GM21528 (cell line): ENCODE measurements around the gene WHRN.

ENCODE experiments used
- ATAC-seq: cut with Tn5 transposase; IDR thresholded peaks from one replicate; pipeline ENCODE4 v1.9.1; 2021; ENCODE audit warnings: mild to moderate bottlenecking, moderate library complexity; ENCODE audit not compliant: unreplicated experiment, low FRiP score

The WHRN gene

GRCh38 chr9:114515528-114515927, 10.3 kb upstream of the WHRN start:
- ATAC-seq: no peak

DNA sequence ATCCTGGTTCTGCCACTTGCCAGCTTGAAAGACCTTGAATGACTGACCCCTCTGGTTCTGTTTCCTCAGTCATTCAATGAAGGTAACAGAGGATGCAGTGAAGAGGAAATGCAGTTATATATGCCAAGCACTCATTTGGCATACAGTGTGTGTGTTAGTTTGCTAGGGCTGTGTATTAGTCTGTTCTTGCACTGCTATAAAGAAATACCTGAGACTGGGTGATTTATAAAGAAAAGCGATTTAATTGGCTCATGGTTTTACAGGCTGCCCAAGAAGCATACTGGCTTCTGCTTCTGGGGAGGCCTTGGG, 8.6 kb upstream of the WHRN start:
- ATAC-seq: no peak

- no peak for ATAC-seq
These were observed 8.0 kb upstream of the WHRN start for GRCh38 chr9:114513055-114513958.

- ATAC-seq: no peak
These were observed 7.0 kb upstream of the WHRN start for GRCh38 chr9:114511978-114512874.

DNA sequence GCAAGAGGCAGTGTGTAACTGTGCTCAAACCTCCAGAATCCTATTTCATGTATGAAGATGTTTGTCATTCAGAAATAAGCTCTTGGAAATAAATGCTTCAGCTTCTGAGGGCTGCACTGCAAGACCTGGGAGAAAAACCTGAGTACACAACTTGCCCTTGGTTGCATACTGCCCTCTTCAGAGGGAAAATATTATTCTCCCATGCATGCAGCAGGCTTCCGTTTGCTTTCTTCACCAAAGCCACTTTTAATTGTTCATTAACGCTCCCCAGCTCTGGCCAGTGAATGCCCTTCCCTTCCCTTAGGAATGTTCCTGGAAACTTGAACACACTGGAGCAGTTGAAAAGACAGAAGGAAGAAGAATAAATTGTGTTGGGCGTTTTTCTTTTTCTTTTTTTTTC, 2.5 kb upstream of the WHRN start:
- ATAC-seq: no peak

- no peak for ATAC-seq
These were observed 763 bp upstream of the WHRN start for GRCh38 chr9:114506082-114506390.

DNA sequence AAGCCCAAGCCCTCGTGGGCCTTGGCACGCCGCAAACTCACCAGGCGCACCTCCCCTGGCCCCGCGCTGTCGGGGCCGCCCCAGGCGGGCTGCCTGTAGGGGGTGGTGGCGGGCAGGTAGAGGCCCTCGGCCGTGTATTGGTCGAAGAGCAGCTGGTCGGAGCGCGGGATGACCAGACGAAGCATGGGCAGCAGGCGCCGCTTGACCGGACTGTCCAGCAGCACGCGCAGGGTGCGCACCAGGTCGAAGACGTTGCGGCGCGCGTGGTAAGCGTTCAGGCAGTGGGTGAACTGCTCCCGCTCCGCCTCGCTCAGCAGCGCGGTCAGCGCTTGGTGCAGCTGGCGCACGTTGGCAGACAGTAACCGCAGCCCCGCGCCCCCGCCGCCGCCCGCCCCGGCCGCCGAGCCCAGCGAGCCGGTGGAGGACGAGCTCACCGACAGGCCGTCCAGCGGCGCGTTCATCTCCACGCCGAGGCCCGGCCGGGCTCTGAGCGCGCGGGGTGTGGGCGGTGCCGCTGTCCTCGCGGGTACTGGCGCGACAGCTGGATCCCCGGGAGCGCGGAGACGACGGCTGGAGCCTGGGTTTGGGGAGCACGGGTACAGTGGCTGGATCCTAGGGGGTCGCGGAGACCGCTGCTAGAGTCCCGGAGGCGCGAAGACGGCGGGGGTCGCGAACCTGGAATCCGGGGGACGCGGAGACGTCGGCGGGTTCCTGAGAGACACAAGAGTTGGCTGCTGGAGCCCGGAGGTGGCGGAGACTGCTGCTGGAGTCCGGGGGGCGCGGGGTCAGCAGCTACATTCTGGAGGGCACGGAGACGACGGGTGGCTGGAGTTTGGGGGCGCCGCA, 709 bp downstream of the WHRN start:
- no peak for ATAC-seq

GRCh38 chr9:114503522-114504340, 1.5 kb downstream of the WHRN start:
- no peak for ATAC-seq

- ATAC-seq: no peak
These were observed 2.3 kb downstream of the WHRN start for GRCh38 chr9:114503009-114503408.

GRCh38 chr9:114501796-114502682, 3.2 kb downstream of the WHRN start:
- ATAC-seq: no peak

DNA sequence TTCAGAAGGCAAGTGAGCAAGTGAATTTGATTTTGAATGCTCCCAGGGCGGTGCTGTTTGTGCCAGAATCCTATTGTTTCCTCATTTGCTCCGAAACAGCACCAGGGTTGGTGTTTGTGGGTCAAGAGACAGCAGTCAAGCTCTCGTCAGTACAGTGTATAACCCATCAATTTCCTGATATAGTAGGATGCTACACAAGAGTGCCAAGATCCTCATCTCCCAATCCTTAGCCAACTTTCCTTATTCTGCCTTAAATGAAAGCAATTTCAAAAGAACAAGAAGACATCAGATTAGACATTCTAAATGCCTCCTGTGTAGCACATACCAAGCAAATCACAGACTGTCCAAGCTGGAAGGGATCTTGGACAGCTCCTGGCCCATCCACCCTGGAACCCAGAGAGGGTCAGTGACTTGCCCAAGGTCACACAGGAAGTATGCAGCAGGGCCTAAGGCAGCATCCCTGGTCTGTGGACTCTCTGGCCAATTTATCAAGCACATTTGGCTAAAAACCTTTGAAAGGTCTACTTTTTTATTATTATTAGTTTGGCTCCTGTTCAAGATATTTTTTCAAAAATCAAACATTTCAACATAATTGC, 4.5 kb downstream of the WHRN start:
- ATAC-seq: no peak

DNA sequence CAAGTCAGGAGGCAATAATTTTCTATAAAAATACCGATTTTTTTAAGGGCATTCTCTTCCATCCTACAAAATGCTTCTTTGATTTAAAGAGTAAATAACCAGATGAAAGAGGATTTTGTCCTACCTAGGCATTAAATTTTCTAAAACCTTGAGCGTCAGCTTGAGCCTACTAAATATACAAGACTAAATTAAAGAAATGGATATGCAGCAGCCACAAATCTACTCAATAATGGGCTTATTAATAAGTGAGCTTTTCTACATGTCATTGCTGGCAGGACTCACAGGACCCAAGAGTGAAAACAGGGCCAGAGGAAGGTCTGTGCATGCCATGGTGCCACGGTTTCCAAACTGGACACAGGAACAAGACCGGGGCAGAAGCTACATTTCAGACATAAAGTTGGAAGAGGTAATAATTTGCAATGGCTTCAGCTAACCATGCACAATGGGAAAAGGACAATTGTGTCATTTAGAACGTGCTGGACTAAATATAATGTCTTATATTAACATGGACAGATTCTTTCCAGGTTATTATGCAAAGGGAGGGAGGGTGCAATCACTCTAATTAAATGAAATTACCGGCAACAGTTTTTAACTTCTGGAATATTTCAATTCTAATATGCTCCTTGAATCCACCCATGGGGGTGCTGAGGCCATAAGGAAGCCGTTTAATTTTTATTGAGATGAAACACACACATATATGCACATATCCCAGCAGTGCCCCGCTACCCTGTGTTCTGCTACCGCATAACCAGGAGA, 5.2 kb downstream of the WHRN start:
- no peak for ATAC-seq

DNA sequence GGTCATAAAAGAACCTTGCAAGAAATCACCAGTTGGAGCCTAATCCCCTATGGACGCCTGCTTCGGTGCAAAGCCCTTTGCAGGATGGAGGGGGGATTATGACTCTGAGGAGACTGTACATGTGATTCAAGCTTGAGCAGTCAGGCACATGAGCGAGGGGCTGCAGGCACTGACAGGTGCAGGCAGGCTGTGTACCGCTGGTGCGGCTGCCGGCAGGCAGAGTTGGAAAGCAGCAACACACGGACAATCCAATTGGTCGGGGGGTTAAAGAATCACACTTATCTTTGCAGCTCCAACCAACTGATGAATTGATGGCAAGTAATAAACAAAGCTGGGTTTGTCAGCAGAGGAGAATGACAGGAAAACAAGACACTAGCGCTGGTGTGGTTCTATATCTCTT, 5.7 kb downstream of the WHRN start:
- no peak for ATAC-seq

DNA sequence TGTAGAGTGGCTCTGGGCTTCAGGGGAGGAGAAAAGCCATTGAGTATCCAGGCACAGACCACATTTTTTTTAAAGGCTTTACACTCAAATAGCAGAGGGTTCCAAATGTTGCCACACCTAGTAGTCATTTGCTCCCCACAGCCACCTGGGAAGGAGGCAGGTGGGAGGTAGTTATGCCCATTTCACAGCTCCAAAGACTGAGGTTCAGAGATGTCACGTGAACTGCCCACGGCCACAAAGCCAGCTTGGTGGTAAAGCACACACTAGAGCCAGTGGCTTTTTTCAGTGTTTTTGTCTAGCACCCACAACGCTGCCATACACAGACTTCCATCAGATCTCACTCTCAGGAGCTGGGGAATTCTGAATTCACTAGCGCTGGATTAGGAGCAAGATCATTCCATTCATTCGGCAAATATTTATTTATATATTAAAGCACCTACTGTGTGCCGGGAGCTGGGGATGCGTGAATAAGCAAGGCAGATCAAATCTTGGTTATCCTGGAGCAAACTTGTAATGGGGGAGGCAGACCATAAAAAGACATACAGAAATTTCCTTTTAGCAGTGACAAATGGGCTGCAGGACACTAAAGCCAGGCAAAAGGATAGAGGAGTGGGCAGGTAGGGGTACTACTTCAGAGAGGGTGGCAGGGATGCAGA, 7.4 kb downstream of the WHRN start:
- no peak for ATAC-seq

GRCh38 chr9:114497236-114497635, 8.0 kb downstream of the WHRN start:
- no peak for ATAC-seq

DNA sequence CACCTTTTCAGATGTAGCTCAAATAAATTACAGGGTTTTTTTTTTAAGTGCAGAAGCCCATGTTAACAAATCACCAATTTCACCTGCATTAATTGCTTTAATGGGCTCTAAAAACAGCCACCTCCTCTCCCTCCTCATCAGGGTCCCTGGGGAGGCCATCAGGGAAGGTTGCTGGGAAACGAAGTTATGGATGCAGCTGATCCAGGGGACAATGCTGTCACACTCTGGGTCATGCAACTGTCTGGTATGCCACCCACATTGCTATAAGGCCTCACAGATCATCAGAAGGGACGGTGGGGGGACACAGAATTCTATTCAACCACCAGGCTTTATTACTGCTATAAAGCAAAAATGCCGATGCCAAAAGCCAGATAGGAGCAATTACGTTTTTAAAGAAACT, 9.3 kb downstream of the WHRN start:
- ATAC-seq: no peak

DNA sequence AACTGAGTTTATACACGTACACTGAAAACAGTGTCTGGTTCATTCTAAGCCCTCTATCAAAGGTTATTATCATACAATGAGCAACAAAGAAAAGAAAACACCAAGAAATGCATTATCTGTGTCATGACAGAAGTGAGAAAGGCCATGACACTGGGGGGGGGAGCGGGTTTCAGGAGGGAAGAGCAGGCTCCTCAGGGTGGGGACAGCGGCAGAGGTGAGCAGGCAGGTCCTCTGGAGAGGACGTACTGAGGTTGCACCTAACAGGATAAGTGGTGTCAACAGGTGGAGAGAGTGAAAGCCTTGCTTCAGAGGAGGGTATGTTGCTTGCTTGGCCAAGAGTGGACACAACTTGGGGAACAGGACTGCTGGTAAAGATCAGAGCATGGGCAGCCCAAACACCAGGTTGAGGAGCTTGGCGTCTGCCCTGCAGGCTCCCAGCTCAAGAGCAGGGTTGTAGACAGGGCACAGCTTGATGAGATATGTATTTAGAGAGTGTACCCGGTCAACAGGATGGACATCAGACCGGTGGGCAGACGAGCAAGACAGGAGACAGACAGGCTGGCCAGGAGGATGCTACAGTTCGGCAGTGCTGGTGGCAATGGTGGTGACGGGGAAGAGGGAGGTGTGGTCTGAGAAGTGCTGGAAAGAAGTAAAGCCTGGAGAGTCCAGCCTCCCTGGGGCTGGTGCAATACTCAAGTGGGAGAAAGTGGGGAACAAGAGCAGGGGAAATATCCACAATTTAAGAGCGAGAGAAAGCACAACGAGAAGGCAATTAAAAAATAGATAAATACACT, 10.3 kb downstream of the WHRN start:
- no peak for ATAC-seq
